ENCODE results near the gene TXNDC9. TPM values are rescaled to one million over a fixed set of nuclear protein-coding genes. Genes with fewer than 3 reads are reported as not detected.
"Not testable (repeated sequence)": the region's sequence is repeated elsewhere in the genome, so short reads cannot be mapped to it uniquely, and the experiment has no call there.

Gene TXNDC9
- total and polyA plus RNA-seq, 2 of the 8 experiments (the other 6 are each of a cell fraction or from before 2014, with no cell fraction given): 12.9 to 35.6 TPM

GRCh38 chr2:99301097-99301496 is 35.0 kb downstream of the TXNDC9 start, which contains the start of gene LYG1:
Gene LYG1, minus strand, starts transcription at chr2:99301197. Its CDS starts 5,527 bp downstream, at chr2:99295670.
- H2BK120ac ChIP-seq (replicated peaks; ENCODE audit: low read depth, low read length); H3K27me3 ChIP-seq (replicated peaks in 1 of 4; ENCODE audit: control insufficient read depth in 3 of 4, extremely low read depth in 1 of 4, insufficient read depth in 3 of 4, low read length in 3 of 4); H3K23ac ChIP-seq (ENCODE audit: insufficient read length); H3K4me1 ChIP-seq (replicated peaks in 1 of 4; ENCODE audit: control insufficient read depth in 3 of 4, insufficient read depth in 4 of 4, low read length in 3 of 4); H3K18ac ChIP-seq (ENCODE audit: extremely low read depth, low read length); H2BK15ac ChIP-seq (ENCODE audit: low read length); FAIRE-seq; H3K27ac ChIP-seq (ENCODE audit: low read depth, low read length); H2AFZ ChIP-seq (ENCODE audit: low read length); H3K14ac ChIP-seq (ENCODE audit: insufficient read length); H3K4ac ChIP-seq (replicated peaks; ENCODE audit: insufficient read length, low read depth, low read length); H4K91ac ChIP-seq (replicated peaks; ENCODE audit: insufficient read length, low read length); H3K79me1 ChIP-seq (ENCODE audit: low read depth, low read length); H2BK20ac ChIP-seq (ENCODE audit: low read length); H3K9me3 ChIP-seq (ENCODE audit: insufficient read depth in 2 of 2, low read depth in 1 of 2, low read length in 1 of 2); H4K20me1 ChIP-seq (replicated peaks in 1 of 2; ENCODE audit: control insufficient read depth in 1 of 2, insufficient read depth in 2 of 2, low read length in 2 of 2); H3K4me2 ChIP-seq (ENCODE audit: insufficient read depth in 1 of 2, low read depth in 2 of 2, low read length in 2 of 2); H3K4me3 ChIP-seq (ENCODE audit: extremely low read depth in 1 of 4, insufficient read depth in 2 of 4, low read depth in 3 of 4, low read length in 4 of 4); H3K36me3 ChIP-seq (ENCODE audit: control insufficient read depth in 2 of 4, insufficient read depth in 4 of 4, low read length in 3 of 4); H4K8ac ChIP-seq (ENCODE audit: extremely low read depth, insufficient read depth, low read length); H4K5ac ChIP-seq (ENCODE audit: insufficient read length, low read depth, low read length); POLR2A ChIA-PET (ENCODE audit: partially characterized antibody); H2AK5ac ChIP-seq (ENCODE audit: low read depth, low read length); H2BK12ac ChIP-seq (ENCODE audit: low read depth, low read length); DNase-seq (ENCODE audit: low read depth in 1 of 2, low spot score in 2 of 2); H3K9ac ChIP-seq (replicated peaks in 1 of 4; ENCODE audit: extremely low read depth in 1 of 4, low read depth in 3 of 4, low read length in 3 of 4); H3K79me2 ChIP-seq (ENCODE audit: control insufficient read depth in 1 of 2, insufficient read depth in 2 of 2, low read length in 2 of 2); CTCF ChIA-PET (ENCODE audit: partially characterized antibody); H2BK5ac ChIP-seq (ENCODE audit: low read depth, low read length); H3K23me2 ChIP-seq (ENCODE audit: low read depth, low read length); H3K56ac ChIP-seq (replicated peaks; ENCODE audit: insufficient read length, low read depth, low read length): not testable (repeated sequence)
- 93% methylated on average over 2 of the region's 2 CpGs; no CpG with 5 or more reads in 1 of the 2 experiments for WGBS, 2 experiments (ENCODE audit: extremely low coverage in 1 of 2, insufficient coverage in 1 of 2, insufficient read length in 1 of 2, insufficient replicate concordance in 2 of 2, low coverage in 1 of 2, low lambda C conversion rate in 2 of 2, missing lambda C conversion rate in 1 of 2)
